ENCODE data around the gene PASK.
"Not testable (repeated sequence)": the region's sequence is repeated elsewhere in the genome, so short reads cannot be mapped to it uniquely, and the experiment has no call there.

The PASK gene

DNA sequence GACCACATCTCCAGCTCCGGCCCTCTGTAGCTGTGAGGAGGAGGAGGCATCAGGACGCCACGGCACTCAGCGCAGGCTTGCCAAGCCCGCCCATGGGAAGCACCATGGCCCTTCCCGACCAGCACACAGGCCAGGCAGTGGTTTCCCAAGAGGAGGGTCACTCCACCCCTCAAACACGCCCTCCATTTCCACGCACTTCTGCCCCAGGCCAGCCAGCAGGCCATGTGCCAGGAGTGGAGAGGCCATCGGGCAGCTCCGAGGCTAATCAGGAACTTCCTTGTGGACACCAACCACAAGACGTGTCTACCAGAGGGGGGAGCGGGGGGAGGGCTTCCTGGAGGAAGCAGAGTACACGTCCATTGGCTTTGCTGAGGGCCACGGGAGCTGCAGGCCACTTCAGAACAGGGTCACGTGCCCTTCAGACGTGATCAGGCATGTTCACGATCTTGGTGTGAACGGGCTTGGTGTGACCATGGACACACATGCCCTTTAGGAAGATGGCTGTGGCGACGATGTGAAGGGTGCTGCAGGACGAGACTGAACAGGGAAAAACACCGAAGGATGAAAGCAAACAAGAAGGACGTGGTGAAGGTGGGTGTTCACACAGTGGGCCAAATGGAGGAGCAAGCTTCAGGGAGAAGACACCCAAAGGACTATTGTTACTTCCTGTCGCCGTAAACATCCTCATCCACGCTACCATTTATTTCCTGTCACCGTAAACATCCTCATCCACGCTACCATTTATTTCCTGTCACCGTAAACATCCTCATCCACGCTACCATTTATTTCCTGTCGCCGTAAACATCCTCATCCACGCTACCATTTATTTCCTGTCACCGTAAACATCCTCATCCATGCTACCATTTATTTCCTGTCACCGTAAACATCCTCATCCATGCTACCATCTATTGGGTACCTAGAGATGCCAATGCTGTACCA lies 40.7 kb downstream of the PASK start:
- DNase-seq (ENCODE audit: low read depth, low spot score): no peak
- Histone ChIP-seq H3K27ac (no peak overlapping the region), H3K9ac (ENCODE audit: insufficient read length) (no peak overlapping the region), H3K36me3 (ENCODE audit: insufficient read depth, low read length) (no peaks in the 10 kb centered on the region; the same call in 1 of the 2 replicates), H3K4me3 (no peak overlapping the region), H3K9me3 (ENCODE audit: low read depth, low read length) (no peaks in the 10 kb centered on the region)
- no peak for TF ChIP-seq EZH2 (IDR thresholded peaks at IDR 0.05)
- TF ChIP-seq FOXP2 (optimal IDR thresholded peaks at IDR 0.05; ENCODE audit: control extremely low read depth, extremely low read length, insufficient read depth): no peak

DNA sequence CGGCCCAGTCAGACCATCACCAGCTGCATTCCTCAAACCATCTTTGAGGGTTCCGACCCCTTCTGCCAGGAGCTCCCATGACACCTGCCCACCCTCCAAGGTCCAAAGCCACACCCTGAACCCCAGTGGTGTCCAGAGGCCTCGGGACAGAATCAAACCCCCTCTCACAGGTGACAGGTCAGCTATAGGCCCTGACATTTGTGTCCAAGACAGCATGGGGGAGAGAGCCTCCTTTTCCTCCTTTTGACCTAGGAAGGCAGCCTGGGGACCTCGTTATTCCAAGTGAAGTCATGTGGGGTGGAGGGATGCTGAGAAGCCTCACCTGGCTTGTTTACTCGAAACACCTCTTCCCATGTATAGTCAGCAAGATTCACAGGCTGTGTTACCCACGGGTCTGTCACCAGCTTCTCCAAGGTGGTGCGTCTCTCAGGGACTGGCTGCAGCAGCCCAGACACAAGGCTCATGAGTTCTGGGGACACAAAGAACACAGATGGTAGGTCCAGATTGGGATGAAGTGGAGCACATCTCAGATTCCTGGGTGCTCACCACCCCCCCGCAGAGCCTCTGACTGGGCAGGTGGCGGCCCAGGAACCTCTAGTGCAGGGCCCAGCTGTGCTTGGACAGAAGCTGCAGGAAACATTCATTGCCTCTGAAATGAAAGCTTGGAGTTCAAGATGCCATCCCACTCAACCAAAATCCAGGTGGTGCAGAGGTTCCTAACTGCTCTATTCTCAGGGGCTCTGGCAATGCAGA lies 42.1 kb downstream of the PASK start:
- H3K9me3 ChIP-seq (ENCODE audit: low read depth, low read length): no peaks in the 10 kb centered on the region
- H3K36me3 ChIP-seq (ENCODE audit: insufficient read depth, low read length): no peaks in the 10 kb centered on the region; the same call in 1 of the 2 replicates
- H3K27ac ChIP-seq: no peak overlapping the region
- H3K9ac ChIP-seq (ENCODE audit: insufficient read length): no peak overlapping the region
- TF ChIP-seq FOXP2 (optimal IDR thresholded peaks at IDR 0.05; ENCODE audit: control extremely low read depth, extremely low read length, insufficient read depth): no peak
- TF ChIP-seq EZH2 (IDR thresholded peaks at IDR 0.05): no peak
- TF ChIP-seq POLR2AphosphoS5 (IDR thresholded peaks at IDR 0.05; ENCODE audit: borderline replicate concordance, low read depth, low read length): no peak
- no peak for DNase-seq (ENCODE audit: low read depth, low spot score)
- no peak overlapping the region for H3K4me3 ChIP-seq

DNA sequence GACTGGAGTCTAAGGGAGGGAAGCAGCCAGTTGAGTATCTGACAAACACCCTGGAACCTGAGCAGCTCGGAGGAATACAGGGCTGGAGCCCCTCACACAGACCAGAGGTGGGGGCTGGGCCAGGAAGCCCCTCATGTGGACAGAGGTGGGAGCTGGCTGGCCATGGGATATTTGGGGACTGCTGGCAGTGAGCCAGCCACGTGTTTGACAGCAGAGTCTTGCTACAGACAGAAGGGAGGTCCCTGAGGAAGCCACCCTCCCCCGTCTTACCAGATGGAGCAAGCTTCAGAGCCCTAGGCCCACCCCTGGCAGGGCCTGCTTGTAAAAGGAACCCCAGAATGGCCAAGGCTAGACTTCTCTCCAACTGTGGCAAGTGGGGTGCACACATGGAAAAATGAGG lies 43.6 kb downstream of the PASK start:
- Histone ChIP-seq H3K36me3 (ENCODE audit: insufficient read depth, low read length) (no peaks in the 10 kb centered on the region; the same call in 1 of the 2 replicates), H3K9me3 (ENCODE audit: low read depth, low read length) (no peaks in the 10 kb centered on the region), H3K9ac (ENCODE audit: insufficient read length) (no peak overlapping the region), H3K4me3 (no peak overlapping the region), H3K27ac (no peak overlapping the region)
- DNase-seq (ENCODE audit: low read depth, low spot score): no peak
- TF ChIP-seq POLR2AphosphoS5 (IDR thresholded peaks at IDR 0.05; ENCODE audit: borderline replicate concordance, low read depth, low read length) (no peak), FOXP2 (optimal IDR thresholded peaks at IDR 0.05; ENCODE audit: control extremely low read depth, extremely low read length, insufficient read depth) (no peak), EZH2 (IDR thresholded peaks at IDR 0.05) (no peak)

DNA sequence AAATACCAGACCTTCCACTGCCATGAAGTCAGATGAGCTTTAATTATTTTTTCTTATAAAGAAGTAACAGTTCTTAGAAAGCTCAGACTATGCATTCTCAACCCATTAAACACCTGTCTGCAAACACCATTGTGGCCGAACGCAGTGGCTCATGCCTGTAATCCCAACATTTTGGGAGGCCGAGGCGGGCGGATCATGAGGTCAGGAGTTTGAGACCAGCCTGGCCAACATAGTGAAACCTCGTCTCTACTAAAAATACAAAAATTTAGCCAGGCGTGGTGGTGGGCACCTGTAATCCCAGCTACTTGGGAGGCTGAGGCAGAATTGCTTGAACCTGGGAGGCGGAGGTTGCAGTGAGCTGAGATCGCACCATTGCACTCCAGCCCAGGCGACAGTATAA lies 44.7 kb downstream of the PASK start:
- H3K36me3 ChIP-seq (ENCODE audit: insufficient read depth, low read length); H3K27ac ChIP-seq; H3K4me3 ChIP-seq; H3K9me3 ChIP-seq (ENCODE audit: low read depth, low read length); DNase-seq (ENCODE audit: low read depth, low spot score); H3K9ac ChIP-seq (ENCODE audit: insufficient read length): not testable (repeated sequence)

DNA sequence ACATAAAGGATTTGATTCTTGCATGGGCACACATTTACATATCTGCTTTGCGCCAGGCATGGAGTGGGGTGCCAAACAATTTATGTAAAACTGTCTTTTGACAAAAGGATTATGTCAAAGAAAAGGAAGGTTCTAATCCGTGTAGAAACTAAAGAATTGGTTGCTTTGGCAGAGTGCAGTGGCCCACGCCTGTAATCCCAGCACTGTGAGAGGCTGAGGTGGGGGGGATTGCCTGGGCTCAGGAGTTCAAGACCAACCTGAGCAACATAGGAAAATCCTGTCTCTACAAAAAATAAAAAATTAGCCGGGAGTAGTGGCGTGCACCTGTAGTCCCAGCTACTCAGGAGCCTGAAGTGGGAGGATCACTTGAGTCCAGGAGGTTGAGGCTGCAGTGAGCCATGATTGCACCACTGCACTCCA lies 46.1 kb downstream of the PASK start:
- Histone ChIP-seq H3K9ac (ENCODE audit: insufficient read length) (peak overlapping the region; percentile 96), H3K36me3 (ENCODE audit: insufficient read depth, low read length) (peaks cover 5% of the 10 kb centered on the region; the same call in 1 of the 2 replicates), H3K9me3 (ENCODE audit: low read depth, low read length) (no peaks in the 10 kb centered on the region), H3K27ac (no peak overlapping the region; the same call in 1 of the 2 replicates), H3K4me3 (peak overlapping the region; percentile 95)
- TF ChIP-seq POLR2AphosphoS5 (IDR thresholded peaks at IDR 0.05; ENCODE audit: borderline replicate concordance, low read depth, low read length) (no peak), FOXP2 (optimal IDR thresholded peaks at IDR 0.05; ENCODE audit: control extremely low read depth, extremely low read length, insufficient read depth) (no peak), EZH2 (IDR thresholded peaks at IDR 0.05) (no peak)
- no peak for DNase-seq (ENCODE audit: low read depth, low spot score)

DNA sequence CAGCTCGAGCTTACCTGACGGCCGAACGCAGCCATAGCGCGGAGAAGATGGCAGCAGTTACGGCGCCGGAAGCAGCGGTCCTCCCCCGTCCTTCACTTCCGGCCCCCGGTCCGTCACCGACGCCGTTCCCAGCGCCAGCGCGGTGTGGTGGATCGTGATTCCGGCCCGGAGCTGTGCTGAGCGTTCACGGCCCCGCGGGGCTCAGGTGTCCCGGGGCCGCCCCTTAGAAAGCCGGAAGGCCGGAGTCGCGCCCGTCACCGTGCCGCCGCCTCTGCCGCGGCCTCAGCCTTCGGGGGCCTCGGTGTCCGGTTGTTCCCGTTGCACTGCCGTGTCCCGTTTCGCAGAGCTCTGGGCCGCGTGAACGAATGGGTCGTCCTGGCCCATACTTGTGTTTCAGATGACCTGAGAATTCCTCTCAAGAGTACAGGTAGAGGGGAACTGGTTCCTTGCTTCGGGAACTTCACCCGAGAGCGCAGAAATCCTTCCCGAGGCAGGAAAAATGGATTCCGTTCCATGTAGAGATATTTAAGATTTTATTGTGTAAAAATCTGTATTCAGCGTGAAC lies 47.0 kb downstream of the PASK start, which contains the start of gene MTERF4:
MTERF4 (minus strand) TSS at position 49 of the 565 bp plus-strand sequence; CDS start at position 35, 14 bp downstream.
- Histone ChIP-seq H3K36me3 (ENCODE audit: insufficient read depth, low read length) (peaks cover 13% of the 10 kb centered on the region; the same call in 1 of the 2 replicates), H3K27ac (peak within 1 kb of the TSS; percentile 76; the same call in 1 of the 2 replicates), H3K9me3 (ENCODE audit: low read depth, low read length) (no peaks in the 10 kb centered on the region), H3K4me3 (peak within 1 kb of the TSS; percentile 95), H3K9ac (ENCODE audit: insufficient read length) (peak within 1 kb of the TSS; percentile 96)
- TF ChIP-seq FOXP2 (optimal IDR thresholded peaks at IDR 0.05; ENCODE audit: control extremely low read depth, extremely low read length, insufficient read depth): no peak
- peak; percentile 92 for TF ChIP-seq POLR2AphosphoS5 (IDR thresholded peaks at IDR 0.05; ENCODE audit: borderline replicate concordance, low read depth, low read length)
- no peak for TF ChIP-seq EZH2 (IDR thresholded peaks at IDR 0.05)
- peak; percentile 20 for DNase-seq (ENCODE audit: low read depth, low spot score)

DNA sequence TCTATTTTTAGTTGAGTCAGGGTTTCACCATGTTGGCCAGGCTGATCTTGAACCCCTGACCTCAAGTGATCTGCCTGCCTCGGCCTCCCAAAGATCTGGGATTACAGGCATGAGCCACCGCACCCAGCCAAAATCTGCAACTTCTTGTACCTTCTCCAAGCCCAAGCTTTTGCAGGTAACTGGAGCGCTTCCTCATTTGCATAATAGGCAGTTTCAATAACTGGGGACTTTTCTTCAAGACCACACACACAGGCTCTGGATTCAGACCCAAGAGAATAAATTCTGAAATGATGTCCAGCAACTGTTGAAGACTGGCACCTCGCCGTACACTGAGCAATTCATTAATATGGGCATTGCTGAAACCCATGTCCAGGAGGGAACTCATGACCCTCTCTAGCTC lies 50.0 kb downstream of the PASK start:
- no peak for TF ChIP-seq POLR2AphosphoS5 (IDR thresholded peaks at IDR 0.05; ENCODE audit: borderline replicate concordance, low read depth, low read length)
- TF ChIP-seq FOXP2 (optimal IDR thresholded peaks at IDR 0.05; ENCODE audit: control extremely low read depth, extremely low read length, insufficient read depth): no peak
- no peak for TF ChIP-seq EZH2 (IDR thresholded peaks at IDR 0.05)
- Histone ChIP-seq H3K27ac (no peak overlapping the region), H3K9ac (ENCODE audit: insufficient read length) (no peak overlapping the region), H3K4me3 (no peak overlapping the region), H3K9me3 (ENCODE audit: low read depth, low read length) (no peaks in the 10 kb centered on the region), H3K36me3 (ENCODE audit: insufficient read depth, low read length) (peaks cover 42% of the 10 kb centered on the region)
- DNase-seq (ENCODE audit: low read depth, low spot score): no peak

DNA sequence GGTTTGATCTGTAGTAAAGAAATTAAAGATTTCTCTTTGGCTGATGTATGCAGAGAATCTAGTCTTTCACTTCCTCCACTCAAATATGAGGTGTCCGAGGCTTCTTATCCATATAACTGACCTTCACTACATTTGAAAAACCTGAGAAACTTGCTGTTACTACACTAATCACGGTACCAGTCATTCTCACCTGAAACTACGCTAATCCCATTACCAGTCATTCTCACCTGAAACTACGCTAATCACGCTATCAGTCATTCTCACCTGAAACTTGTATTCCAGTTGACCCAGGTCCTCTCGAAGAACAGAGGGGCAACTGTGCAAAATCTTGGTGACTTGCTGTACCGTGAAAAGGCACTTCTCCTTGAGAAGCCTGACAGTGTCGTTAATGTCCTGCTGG lies 52.3 kb downstream of the PASK start:
- Histone ChIP-seq H3K4me3 (no peak overlapping the region), H3K27ac (no peak overlapping the region), H3K9me3 (ENCODE audit: low read depth, low read length) (no peaks in the 10 kb centered on the region), H3K36me3 (ENCODE audit: insufficient read depth, low read length) (peaks cover 52% of the 10 kb centered on the region), H3K9ac (ENCODE audit: insufficient read length) (no peak overlapping the region)
- no peak for TF ChIP-seq POLR2AphosphoS5 (IDR thresholded peaks at IDR 0.05; ENCODE audit: borderline replicate concordance, low read depth, low read length)
- no peak for TF ChIP-seq FOXP2 (optimal IDR thresholded peaks at IDR 0.05; ENCODE audit: control extremely low read depth, extremely low read length, insufficient read depth)
- no peak for TF ChIP-seq EZH2 (IDR thresholded peaks at IDR 0.05)
- DNase-seq (ENCODE audit: low read depth, low spot score): no peak
